ENCODE measurements around the gene ZNF674.
"Not testable (repeated sequence)": the region's sequence is repeated elsewhere in the genome, so short reads cannot be mapped to it uniquely, and the experiment has no call there.

The ZNF674 gene

GRCh38 chrX:46460801-46461659 is 84.2 kb downstream of the ZNF674 start:
- not testable (repeated sequence) for DNase-seq

GRCh38 chrX:46459603-46460002 is 85.6 kb downstream of the ZNF674 start:
- no peak for DNase-seq

GRCh38 chrX:46456125-46456922 is 88.9 kb downstream of the ZNF674 start:
- DNase-seq, result no peak

Data from NCI-H187 (cell line).